Measurements from ENCODE around the gene XRCC4.

Gene XRCC4

DNA sequence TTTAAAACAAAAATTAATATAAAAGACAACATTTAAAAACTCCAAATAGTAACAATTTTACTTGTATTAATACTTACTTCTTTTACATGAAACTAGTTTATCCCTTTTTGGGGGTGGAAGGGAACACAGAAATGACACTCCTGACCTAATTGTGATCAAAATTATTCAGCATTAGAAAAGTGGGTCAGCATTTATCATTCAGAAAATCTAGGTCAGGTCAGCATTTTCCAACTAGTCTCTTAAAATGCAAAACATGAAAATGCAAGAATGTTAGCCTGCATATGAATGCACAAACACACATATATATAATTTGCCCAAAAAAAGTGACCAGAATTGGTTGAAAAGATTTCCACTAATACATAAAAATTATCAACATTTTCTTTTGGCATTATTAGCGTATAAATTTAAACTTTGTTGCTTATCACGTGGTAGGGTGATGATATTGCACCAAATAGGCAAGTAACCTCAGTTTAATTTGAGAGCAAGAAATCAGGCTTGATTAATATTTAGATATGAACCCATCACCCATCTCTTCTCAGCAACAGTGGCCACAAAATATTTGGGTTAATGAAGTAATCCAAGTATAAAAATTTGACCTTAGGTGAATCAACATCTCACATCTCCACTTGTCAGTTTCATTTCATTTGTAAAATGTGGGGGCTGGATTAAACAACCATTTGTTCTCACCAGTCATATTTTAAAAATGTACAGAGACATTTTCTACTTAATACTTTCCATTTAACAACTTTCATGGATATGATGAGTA is 5.9 kb upstream of the XRCC4 start:
- no peak for DNase-seq (ENCODE audit: low spot score)

DNA sequence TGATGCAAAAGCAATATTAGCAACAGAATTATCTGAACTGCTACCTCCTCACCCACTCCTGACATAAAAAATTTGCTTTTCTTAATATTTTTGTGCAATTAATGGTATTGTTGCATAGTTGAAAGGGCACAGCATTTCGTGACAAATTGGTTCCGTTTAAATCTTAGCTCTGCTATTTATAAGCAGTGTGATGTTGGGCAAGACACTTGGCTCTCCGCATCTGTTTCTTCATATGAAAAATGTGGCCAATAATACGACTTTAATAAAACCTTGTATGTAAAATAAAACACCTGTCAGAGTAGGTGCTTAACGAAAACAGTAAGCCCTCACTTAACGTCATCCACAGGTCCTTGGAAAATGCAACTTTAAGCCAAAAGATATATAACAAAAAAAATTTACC is 4.4 kb upstream of the XRCC4 start:
- DNase-seq (ENCODE audit: low spot score), result no peak

GRCh38 chr5:83077662-83078261 is 415 bp downstream of the XRCC4 start:
- no peak for DNase-seq (ENCODE audit: low spot score)

DNA sequence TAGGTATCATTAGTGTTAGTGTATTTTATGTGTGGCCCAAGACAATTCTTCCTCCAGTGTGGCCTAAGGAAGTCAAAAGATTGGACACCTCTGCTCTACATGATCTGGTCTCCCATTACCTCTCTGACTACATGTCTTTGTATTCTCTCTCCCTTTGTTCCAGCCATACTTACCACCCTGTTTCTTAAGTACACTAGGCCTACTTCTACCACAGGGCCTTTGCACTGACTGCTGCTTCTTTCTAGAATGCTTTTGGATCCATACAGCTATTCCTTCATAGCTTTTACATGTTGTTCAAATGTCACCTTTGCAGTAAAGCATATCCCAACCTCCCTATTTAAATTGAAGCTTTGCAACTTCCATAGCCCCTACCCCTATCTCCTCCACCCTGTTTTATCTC is 5.4 kb downstream of the XRCC4 start:
- no peak for DNase-seq (ENCODE audit: low spot score)

- DNase-seq (ENCODE audit: low spot score), result no peak
These were observed 7.0 kb downstream of the XRCC4 start for GRCh38 chr5:83084336-83084735.

DNA sequence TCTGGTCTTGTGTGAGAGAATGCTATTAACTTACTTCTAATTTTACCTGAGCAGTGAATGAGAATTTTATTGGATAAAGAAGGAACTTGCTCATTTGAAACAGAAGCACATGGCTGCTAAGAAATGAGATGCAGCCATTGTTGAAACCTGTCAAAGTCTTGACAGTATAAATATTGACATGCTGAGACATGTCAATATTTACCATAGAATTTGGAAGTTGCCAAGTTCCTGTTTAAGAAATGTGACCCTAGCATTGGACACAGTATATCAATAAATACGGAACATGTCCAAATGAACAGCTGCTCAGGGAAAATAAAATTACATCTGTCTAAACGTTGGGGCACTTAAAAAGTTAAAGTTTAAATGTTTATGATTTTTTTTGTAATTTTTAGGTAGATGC is 7.8 kb downstream of the XRCC4 start:
- no peak for DNase-seq (ENCODE audit: low spot score)

GRCh38 chr5:83090169-83090568 is 12.8 kb downstream of the XRCC4 start:
- DNase-seq (ENCODE audit: low spot score), result no peak

- DNase-seq (ENCODE audit: low spot score), result no peak
These were observed 15.3 kb downstream of the XRCC4 start for GRCh38 chr5:83092619-83093018.

GRCh38 chr5:83093692-83094091 is 16.3 kb downstream of the XRCC4 start:
- no peak for DNase-seq (ENCODE audit: low spot score)

DNA sequence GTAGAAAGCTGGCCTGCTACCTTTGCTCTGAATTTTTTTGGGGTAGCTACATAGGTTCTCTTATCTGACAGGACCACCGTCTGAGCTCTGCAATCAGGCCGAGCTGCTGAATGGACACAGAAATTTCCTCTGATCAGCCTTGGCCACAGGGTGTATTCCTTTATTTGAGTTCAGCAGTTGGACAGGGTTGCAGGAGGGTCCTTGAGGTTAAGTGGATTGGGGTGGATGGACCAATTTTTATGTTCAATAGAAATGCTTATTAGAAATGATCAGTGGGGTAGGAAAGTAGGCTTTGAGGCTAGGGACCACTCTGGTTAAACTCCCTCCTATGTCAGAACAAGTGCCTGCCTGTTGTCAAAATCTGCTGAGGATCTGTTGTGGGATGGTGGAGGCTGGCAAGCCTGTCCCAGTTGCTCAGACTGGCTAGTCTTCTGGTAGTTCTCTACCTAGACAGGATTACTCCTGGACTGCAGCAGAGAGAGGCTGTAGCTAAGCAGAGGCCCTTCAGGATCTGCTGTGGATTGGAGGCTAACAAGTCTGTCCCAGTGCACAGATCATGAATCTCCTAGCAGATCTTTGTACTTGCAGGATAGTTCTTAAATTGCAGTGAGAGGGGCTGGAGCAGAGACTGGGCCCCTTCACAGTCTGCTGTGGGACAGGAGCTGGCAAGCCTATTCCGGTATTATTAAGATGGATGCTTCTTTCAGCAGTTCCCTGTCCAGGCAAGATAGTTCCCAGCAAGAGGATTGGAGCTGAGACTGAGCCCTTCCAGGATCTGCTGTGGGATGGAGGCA is 18.0 kb downstream of the XRCC4 start:
- no peak for DNase-seq (ENCODE audit: low spot score)

- DNase-seq (ENCODE audit: low spot score), result peak; percentile 58
These were observed 18.7 kb downstream of the XRCC4 start for GRCh38 chr5:83095957-83096539.

GRCh38 chr5:83096660-83097339 is 19.5 kb downstream of the XRCC4 start:
- DNase-seq (ENCODE audit: low spot score), result no peak

GRCh38 chr5:83097689-83098231 is 20.4 kb downstream of the XRCC4 start:
- no peak for DNase-seq (ENCODE audit: low spot score)

DNA sequence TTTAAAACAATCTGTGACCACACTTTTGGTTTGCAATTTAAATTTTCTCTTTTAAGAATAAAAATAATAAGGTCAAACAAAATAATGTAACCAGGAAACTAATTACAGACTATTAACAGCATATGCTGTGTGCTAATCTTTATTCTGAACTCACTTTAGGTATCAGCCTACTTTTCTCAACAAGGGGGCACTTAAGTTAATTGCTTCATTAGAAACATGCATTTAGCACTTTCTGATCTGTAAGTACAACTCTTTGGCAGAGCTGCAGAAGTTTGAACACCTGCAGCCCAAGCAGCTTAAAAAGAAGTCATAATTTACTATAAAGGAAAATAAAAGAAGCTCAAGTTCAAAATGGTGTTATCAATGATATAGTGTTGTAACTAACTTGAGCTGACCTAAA is 21.7 kb downstream of the XRCC4 start:
- no peak for DNase-seq (ENCODE audit: low spot score)

GRCh38 chr5:83099445-83099844 is 22.1 kb downstream of the XRCC4 start:
- DNase-seq (ENCODE audit: low spot score), result no peak

DNA sequence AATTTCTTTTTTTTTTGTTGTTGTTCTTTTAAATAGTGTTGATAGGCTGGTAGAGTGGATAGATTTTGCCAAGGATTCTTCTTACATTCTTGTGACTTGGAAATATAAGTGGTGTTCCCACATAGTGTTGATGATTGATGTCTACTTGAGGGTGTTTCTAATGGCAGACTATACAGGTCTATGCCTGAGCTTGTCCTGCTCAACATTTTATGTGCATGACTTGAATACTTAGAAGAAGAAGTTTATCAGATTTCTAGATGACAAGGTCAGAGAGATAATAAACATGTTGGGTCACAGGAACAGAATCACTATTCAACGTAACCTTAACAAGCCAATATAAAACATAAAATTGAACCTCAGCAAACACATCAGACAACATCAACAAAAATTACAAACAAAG is 24.2 kb downstream of the XRCC4 start:
- DNase-seq (ENCODE audit: low spot score), result no peak

DNA sequence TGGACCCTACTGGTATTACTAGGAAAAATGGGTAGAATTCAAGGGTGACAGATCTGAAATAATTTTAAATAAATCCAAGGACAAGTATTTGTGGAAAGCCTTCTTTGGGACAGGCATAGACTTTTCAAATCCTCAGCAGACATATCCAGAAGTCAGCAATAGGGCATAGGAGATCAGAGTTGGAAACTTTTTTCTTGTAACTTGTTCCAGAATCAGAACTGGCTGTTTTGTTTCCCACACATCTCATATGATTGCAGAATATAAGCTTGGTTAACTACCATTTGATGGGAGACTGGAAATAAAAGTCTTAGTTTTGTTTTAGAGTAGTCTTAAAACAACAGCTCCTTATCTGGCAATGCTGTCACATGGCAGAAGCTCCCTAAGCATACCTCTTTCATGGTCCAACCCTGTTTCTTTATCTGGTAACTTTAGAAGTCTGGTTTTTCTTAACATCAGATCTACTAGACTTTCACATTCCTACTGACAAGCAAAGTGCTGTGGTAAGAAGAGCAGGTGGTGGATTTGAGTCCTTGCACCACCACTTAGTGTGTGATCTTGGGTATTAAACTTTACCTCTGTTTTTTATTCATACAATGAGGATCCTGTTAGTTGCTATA is 25.1 kb downstream of the XRCC4 start:
- no peak for DNase-seq (ENCODE audit: low spot score)

GRCh38 chr5:83104021-83104420 is 26.7 kb downstream of the XRCC4 start:
- DNase-seq (ENCODE audit: low spot score), result no peak

GRCh38 chr5:83107692-83108420 is 30.5 kb downstream of the XRCC4 start:
- no peak for DNase-seq (ENCODE audit: low spot score)

- no peak for DNase-seq (ENCODE audit: low spot score)
These were observed 32.0 kb downstream of the XRCC4 start for GRCh38 chr5:83109380-83109779.

DNA sequence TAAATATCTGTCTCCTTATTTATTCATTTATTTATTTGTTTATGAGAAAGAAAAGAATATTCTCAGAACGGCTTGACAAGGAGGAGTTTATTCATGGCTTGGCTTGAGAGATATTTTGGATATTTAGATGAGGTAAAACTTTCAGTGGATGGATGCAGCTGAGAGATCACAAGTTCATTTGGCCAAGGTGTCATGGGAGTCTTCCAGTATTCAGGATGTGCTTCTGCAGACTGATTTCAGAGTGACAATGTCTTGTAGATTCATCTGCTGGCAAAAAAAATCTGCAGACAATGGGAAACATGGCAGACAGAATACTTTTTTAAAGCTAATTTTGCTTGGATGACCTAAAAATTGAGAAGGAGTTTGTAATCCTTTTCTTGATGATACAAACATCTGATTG is 38.5 kb downstream of the XRCC4 start:
- DNase-seq (ENCODE audit: low spot score), result no peak

Measured in hepatic stellate cell (primary cell).